GM19468 (cell line): ENCODE data around the gene AP2A2.
A peak's percentile ranks its signal among the peaks of the same experiment; 100 is the strongest.

Source experiments
- ATAC-seq: cut with Tn5 transposase; IDR thresholded peaks from one replicate; pipeline ENCODE4 v1.9.1; 2021; ENCODE audit warnings: mild to moderate bottlenecking, moderate library complexity, moderate number of reproducible peaks; ENCODE audit not compliant: unreplicated experiment; ENCODE audit errors: extremely low read depth

The AP2A2 gene

GRCh38 chr11:925496-926301 is at the start of gene AP2A2:
Gene AP2A2 (plus strand): TSS chr11:925870. CDS start chr11:926022, 152 bp downstream.
- peak; percentile 33 for ATAC-seq

- ATAC-seq, result no peak
Measured at GRCh38 chr11:876545-876944, 49.1 kb upstream of the AP2A2 start.

DNA sequence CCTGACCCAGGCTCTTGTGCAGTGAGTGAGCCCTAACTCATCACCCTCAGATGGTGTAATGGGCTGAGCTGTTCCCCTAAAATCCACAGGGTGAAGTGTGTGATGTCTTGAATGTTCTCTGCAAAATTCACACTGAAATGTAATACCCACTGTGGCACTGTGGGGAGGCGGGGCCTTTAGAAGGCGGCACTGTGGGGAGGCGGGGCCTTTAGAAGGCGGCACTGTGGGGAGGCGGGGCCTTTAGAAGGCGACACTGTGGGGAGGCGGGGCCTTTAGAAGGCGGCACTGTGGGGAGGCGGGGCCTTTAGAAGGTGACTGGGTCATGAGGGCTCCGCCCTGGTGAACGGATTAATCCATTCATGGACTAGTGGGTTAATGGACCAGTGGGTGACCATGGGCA is 48.1 kb upstream of the AP2A2 start:
- ATAC-seq, result no peak

GRCh38 chr11:880447-880846 is 45.2 kb upstream of the AP2A2 start:
- ATAC-seq, result no peak

DNA sequence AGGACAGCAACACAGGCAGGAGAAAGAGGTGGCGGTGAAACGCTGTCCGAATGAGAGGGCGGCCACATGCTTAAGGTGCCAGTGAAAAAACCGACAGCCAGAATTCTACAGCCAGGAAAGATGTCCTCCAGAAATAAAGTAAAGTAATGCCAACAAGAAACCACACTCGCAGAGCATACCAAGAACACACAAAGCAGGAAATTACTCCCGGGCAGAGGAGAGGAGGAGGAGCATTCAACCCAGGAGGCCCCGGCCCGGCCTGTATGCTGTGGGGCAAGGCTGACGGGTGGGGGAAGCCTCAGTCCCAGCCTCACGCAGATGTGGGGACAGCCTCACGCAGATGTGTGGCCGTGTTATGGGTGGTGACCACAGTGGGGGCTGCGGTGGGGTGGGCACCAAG is 43.1 kb upstream of the AP2A2 start:
- ATAC-seq, result no peak

DNA sequence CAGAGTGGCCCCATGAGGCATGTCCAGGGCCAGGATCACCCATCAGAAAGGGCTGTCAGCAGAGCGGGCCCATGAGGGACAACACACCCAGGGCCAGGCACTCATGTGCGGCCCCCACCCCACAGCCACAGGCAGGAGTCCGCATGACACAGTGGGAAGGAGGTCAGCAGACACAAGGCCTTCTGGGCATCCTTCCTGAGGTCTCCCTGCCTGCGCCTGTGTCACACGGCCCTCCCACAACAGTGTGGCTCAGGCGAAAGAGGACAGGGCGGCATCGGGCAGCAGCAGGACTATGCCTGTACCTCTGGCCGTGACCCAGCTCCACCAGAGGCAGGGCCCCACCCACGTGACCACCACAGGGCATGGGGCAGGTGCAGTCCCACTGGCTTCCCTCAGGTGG is 42.1 kb upstream of the AP2A2 start:
- no peak for ATAC-seq

DNA sequence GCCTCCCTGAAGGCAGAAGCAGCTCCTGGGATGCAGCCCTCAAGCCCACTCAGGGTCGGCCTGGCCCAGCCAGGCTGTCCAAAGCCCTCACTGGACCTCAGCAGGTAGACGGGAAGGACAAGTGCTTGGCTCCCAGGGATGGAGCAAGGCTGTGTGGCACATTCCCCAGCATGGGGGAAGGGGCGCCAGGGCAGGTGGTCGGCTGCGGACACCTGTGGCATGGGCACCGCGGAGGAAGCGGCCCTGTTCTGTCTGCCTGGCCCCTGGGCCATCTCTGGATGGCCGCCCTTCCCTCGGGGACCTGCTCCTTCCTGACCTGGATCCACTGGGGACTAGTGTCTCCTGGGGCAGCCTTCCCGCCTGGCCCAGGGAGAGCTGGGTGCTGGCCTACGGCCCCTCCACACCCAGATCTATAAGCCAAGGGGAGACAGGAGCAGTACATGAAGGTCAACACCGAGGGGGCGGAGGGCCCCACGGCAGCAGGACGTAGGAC is 41.0 kb upstream of the AP2A2 start:
- ATAC-seq, result no peak

DNA sequence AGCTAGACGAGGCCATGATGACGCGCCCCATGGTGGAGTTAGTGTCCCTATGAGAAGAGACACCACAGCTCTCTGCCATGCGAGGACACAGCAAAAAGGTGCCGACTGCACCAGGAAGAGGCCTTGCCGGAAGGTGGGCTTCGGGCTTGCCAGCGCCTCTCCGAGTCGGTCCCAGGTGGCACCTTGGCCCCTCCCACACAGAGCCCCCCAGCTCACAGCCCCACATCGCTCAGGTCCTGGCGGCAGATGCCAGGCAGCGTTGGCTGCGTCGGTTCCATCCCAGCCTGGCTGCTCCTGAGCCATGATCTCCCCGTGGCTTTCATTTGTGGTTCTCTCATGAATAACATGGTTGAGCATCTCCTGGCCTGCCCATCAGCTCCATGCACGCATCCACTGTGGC is 39.1 kb upstream of the AP2A2 start:
- no peak for ATAC-seq

- no peak for ATAC-seq
Measured at GRCh38 chr11:887589-887988, 38.1 kb upstream of the AP2A2 start.

DNA sequence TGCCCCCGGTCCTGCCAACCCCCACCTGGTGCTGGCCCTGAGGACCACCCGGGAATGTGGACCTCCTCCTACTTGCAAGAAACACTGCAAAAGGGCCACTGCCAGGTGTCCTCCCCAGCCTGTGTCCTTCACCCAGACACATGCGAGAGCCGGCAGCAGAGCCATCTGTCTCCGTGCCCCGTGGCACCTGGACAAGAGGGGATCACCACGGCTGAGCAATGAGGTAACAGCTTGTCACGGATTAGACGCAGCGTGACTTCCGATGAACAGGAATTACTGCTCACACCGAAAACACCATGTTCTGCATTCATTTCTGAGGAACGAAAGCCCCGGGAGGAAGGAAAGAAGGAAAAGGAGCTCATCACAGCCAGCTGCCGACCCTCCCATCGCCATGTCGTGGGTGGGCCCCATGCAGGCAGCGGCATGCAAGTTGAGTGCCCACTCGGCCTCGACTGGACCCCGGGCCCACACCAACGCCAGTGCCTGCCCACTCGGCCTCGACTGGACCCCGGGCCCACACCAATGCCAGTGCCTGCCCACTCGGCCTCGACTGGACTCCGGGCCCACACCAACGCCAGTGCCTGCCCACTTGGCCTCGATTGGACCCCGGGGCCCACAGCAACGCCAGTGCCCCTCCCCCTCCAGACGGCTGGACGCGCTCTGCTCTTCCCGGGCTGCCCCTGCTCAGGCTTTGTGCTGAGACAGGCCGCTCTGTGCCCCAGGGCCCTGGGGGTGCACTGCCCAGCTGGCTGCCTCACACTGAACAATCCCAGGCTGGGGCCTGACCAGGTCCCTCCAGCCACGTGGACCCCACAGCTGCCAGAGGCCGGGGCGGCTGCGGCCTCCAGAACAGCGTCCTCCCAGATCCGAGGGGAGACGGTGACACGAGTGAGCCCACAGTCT is 37.1 kb upstream of the AP2A2 start:
- no peak for ATAC-seq

- no peak for ATAC-seq
Measured at GRCh38 chr11:889257-889656, 36.4 kb upstream of the AP2A2 start.

DNA sequence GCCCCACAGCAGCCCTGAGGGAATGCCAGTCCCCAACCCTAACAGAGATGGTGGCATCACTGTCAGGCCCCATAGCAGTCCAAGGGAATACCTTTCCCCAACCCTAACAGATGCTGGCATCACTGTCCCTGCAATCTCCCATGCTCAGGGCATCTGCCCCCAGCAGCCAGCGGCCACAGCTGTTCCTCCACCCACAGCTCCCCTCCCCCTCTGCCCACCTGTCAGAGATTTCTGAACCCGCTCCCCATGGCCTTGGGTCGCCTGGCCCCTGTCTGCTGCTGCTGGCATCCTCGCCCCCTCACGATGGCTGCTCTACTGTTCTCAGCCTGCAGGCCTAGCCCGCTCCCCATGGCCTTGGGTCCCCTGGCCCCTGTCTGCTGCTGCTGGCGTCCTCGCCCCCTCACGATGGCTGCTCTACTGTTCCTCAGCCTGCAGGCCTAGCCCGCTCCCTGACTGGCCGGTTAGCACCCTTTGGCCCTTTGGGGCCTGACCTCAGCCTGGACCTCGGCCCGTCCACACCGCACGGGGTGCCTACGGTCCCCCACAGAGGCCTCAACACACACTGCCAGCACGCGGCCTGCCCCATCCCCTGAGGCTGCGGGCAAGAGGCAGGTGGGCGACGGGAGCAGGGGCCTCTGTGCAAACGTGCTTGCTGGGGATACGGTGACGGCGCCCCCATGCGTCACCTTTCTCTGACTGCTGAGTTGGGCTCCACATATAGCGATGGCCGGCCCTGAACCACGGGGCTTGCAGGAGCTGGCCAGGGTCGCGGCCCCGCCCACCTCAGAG is 35.8 kb upstream of the AP2A2 start:
- no peak for ATAC-seq

DNA sequence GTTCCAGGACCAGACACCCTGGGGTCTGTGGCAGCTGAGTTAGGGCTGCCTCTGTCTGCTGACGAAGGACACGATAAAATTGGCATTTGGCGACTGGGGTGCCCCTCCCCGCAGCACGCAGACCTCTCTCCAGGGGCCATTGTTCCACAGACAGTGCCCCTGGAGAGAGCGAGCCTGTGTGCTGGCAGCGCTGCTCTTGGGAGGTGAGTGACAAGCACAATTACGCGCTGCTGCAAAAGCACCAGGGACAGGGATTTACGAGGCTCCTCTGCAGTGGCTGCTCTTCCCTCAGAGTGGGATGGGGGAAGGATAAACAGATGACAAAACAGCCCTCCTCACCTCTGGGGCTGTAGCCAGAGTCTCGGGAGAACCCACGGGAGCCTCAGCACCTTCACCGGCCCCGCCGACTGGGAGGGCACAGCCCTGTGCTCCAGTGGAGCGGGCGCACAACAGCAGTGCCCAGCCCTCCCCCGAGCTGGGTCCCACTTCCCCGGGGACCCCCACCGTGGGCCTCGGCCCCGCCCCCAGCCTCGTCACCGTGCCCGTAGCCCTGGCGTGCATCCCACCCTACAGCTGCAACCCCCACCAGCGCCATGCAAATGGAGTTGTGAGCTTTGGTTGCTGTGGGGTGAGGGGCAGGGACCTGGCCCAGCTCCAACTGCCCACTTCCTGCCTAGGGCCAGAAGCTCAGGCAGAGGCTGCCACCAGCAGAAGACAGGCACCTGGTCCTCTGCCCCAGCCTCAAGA is 34.7 kb upstream of the AP2A2 start:
- no peak for ATAC-seq

DNA sequence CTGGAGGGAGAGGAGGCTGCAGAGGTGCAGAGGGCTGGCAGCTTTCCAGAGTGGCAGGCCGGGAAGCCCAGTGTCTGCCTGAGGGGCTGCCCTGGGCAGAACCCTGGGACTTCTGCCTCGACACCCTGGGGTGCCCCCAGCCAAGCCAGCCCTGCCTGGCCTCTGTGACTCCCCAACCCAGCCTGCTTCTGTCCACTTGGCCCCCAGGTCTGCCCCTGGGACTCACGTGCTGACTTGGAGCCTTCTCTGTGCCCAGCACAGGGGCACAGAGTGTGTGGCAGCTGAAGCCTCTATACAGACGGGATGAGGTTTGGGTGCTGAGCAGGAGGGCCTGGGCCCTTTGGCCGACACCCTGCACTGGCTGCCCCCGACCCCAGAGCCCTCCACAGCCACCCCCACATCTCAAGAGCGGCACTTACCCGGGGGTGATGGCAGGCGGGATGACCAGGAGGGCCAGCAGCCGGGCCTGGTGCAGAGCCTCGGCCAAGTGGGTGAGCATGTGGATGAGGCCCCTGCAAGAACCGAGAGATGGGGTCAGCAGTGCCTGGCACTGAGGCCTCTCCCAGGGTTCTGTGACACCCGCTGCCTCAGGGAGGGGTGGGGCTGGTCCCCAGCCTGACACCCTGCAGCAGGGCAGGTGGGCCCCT is 32.5 kb upstream of the AP2A2 start:
- no peak for ATAC-seq

DNA sequence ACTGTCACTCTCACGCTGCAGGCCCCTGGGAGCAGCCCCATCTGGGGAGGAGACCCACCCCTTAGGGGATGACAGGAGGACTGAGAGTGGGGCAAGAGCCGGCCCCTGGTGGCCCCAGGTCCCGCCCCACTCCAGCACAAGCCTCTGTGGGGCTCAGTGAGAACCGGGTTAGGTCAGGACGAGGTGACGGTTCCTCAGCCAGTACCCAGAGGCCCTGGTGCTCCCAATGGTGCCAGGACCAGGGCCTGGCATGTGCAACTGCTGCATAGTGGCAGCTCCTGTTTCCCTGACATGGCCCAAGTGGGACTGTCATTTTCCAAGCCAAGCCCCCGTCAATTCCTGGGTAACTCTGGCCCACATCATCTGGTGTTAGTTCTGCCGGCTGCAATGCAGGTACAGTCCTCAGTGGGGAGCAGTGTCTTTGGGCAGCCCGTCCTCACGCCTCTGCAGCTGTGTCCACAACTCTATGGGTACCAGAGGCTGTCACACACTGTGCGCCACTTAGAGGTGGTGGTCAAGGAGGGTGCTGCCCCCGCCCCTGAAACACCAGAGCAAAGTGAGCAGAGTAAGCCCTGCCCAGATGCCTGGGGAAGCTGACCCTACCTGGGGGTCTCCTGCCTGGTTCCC is 31.0 kb upstream of the AP2A2 start:
- no peak for ATAC-seq

- ATAC-seq, result no peak
Measured at GRCh38 chr11:895331-896110, 30.1 kb upstream of the AP2A2 start.

- ATAC-seq, result no peak
Measured at GRCh38 chr11:897253-898142, 28.2 kb upstream of the AP2A2 start.
